HepG2 (cell line): ENCODE measurements around the gene MTF1. TPM values are rescaled to one million over a fixed set of nuclear protein-coding genes. Genes with fewer than 3 reads are reported as not detected.

Experiments
- ATF2 ChIP-seq: sonication (generic); formaldehyde crosslinking; IDR thresholded peaks from 2 replicates; pipeline ENCODE4 v1.4.0; 2020; ENCODE audit warnings: missing genetic modification reagents
- EZH2 ChIP-seq: conservative IDR thresholded peaks from 2 replicates; pipeline ENCODE4 v1.6.1; 2012; ENCODE audit warnings: mild to moderate bottlenecking, low read depth, low read length, moderate library complexity
- FOXC1 ChIP-seq: sonication (generic); formaldehyde crosslinking; IDR thresholded peaks from 2 replicates; pipeline ENCODE4 v1.8.0; 2022; ENCODE audit warnings: mild to moderate bottlenecking, missing genetic modification reagents, borderline replicate concordance
- KLF6 ChIP-seq: IDR thresholded peaks from 2 replicates; pipeline ENCODE4 v1.8.0; 2016; ENCODE audit warnings: missing biosample characterization, missing genetic modification reagents
- MED1 ChIP-seq: sonication (generic); formaldehyde crosslinking; IDR thresholded peaks from 2 replicates; pipeline ENCODE4 v1.4.0; 2020; ENCODE audit warnings: missing genetic modification reagents
- PAF1 ChIP-seq: IDR thresholded peaks from 2 replicates; pipeline ENCODE4 v1.6.1; 2016; ENCODE audit warnings: missing genetic modification reagents, missing compliant biosample characterization
- RXRA ChIP-seq: sonication (generic); formaldehyde crosslinking; IDR thresholded peaks from 2 replicates; pipeline ENCODE4 v1.5.1; 2020; ENCODE audit warnings: missing genetic modification reagents
- THYN1 ChIP-seq: sonication (generic); formaldehyde crosslinking; IDR thresholded peaks from 2 replicates; pipeline ENCODE4 v1.8.1; 2023; ENCODE audit warnings: low read depth, mild to moderate bottlenecking, moderate library complexity, missing genetic modification reagents, borderline replicate concordance
- TMF1 ChIP-seq: sonication (generic); formaldehyde crosslinking; IDR thresholded peaks from 2 replicates; pipeline ENCODE4 v1.8.1; 2022; ENCODE audit warnings: low read depth, missing genetic modification reagents
- WIZ ChIP-seq: sonication (generic); formaldehyde crosslinking; IDR thresholded peaks from 2 replicates; pipeline ENCODE4 v1.5.1; 2020; ENCODE audit warnings: mild to moderate bottlenecking, missing genetic modification reagents
- XBP1 ChIP-seq: sonication (generic); formaldehyde crosslinking; IDR thresholded peaks from 2 replicates; pipeline ENCODE4 v1.5.0; 2020; ENCODE audit warnings: missing genetic modification reagents
- YY1 ChIP-seq: IDR thresholded peaks from 2 replicates; pipeline ENCODE4 v1.6.1; 2011; ENCODE audit warnings: low read length, low read depth, moderate library complexity, mild to moderate bottlenecking; ENCODE audit not compliant: insufficient read depth, insufficient replicate concordance
- ZNF207 ChIP-seq: fragments of 450-650 bp; IDR thresholded peaks from 2 replicates; pipeline ENCODE4 v1.6.1; 2016; ENCODE audit warnings: antibody characterized with exemption, borderline replicate concordance
- ZNF225 ChIP-seq: sonication (generic); formaldehyde crosslinking; IDR thresholded peaks from 2 replicates; pipeline ENCODE4 v1.4.0; 2020; ENCODE audit warnings: mild to moderate bottlenecking, missing genetic modification reagents
- ZNF33B ChIP-seq: sonication (generic); formaldehyde crosslinking; IDR thresholded peaks from 2 replicates; pipeline ENCODE4 v1.5.1; 2020; ENCODE audit warnings: mild to moderate bottlenecking, missing genetic modification reagents
- ZNF382 ChIP-seq: sonication (generic); formaldehyde crosslinking; IDR thresholded peaks from 2 replicates; pipeline ENCODE4 v1.5.0; 2020; ENCODE audit warnings: missing genetic modification reagents, mild to moderate bottlenecking, borderline replicate concordance
- ZNF543 ChIP-seq: sonication (generic); formaldehyde crosslinking; IDR thresholded peaks from 2 replicates; pipeline ENCODE4 v1.4.0; 2020; ENCODE audit warnings: mild to moderate bottlenecking, missing genetic modification reagents
- ZNF556 ChIP-seq: sonication (generic); formaldehyde crosslinking; IDR thresholded peaks from 2 replicates; pipeline ENCODE4 v1.4.0; 2020; ENCODE audit warnings: mild to moderate bottlenecking, missing genetic modification reagents, borderline replicate concordance
- ZNF564 ChIP-seq: sonication (generic); formaldehyde crosslinking; IDR thresholded peaks from 2 replicates; pipeline ENCODE4 v1.8.1; 2023; ENCODE audit warnings: mild to moderate bottlenecking, missing genetic modification reagents
- ZNF589 ChIP-seq: sonication (generic); formaldehyde crosslinking; conservative IDR thresholded peaks from 2 replicates; pipeline ENCODE4 v1.8.0; 2022; ENCODE audit warnings: mild to moderate bottlenecking, moderate library complexity, missing genetic modification reagents
- ZNF607 ChIP-seq: sonication (generic); formaldehyde crosslinking; IDR thresholded peaks from 2 replicates; pipeline ENCODE4 v1.5.1; 2020; ENCODE audit warnings: missing genetic modification reagents, mild to moderate bottlenecking, borderline replicate concordance
- ZNF781 ChIP-seq: sonication (generic); formaldehyde crosslinking; IDR thresholded peaks from 2 replicates; pipeline ENCODE4 v1.5.1; 2020; ENCODE audit warnings: borderline replicate concordance, mild to moderate bottlenecking, missing genetic modification reagents; ENCODE audit errors: not compliant biosample characterization
- ZNF883 ChIP-seq: sonication (generic); formaldehyde crosslinking; IDR thresholded peaks from 2 replicates; pipeline ENCODE4 v1.5.1; 2020; ENCODE audit warnings: mild to moderate bottlenecking, missing genetic modification reagents; ENCODE audit errors: not compliant biosample characterization
- polyA plus RNA-seq, 8 experiments: library from polyadenylated mRNA; depleted of rRNA in 3 of 8; stranded (reverse) in 7 of 8; unstranded in 1 of 8; fragments of >200 nt; fragmentation: Illumina TruSeq in 4 of 8; extraction: Trizol in 4 of 8; gene quantifications; 2 replicates each; pipeline versions ENCODE4 v1.2.1 to v1.2.3, GENCODE V29; 2011 to 2016; ENCODE audit warnings: low read depth in 4 of 8, missing spikeins in 1 of 8, mixed read lengths in 1 of 8; ENCODE audit not compliant: insufficient read depth in 1 of 8
- total RNA-seq, 5 experiments: library from RNA; depleted of rRNA; stranded (reverse); fragments of >200 nt; fragmentation: Illumina TruSeq; extraction: Trizol; gene quantifications; 2 replicates each; pipeline ENCODE4 v1.2.3, GENCODE V29; 2016; ENCODE audit warnings: low read depth in 1 of 5
- TF ChIP-seq, protein P1 (sequence below): conservative IDR thresholded peaks from 2 replicates; pipeline ENCODE4 v1.6.1; 2018; ENCODE audit warnings: missing genetic modification reagents
- TF ChIP-seq, protein P2 (sequence below): sonication (generic); formaldehyde crosslinking; IDR thresholded peaks from 2 replicates; pipeline ENCODE4 v1.4.0; 2020; ENCODE audit warnings: mild to moderate bottlenecking, missing genetic modification reagents

Gene MTF1
- total and polyA plus RNA-seq, 2 of the 13 experiments (the other 11 are each of a cell fraction or from before 2014, with no cell fraction given), result 2.4 to 3.3 TPM

GRCh38 chr1:37859507-37860345 lies at the start of gene MTF1 (continued):
- TF ChIP-seq YY1, result peak; percentile 86
- peak; percentile 75; the same call in 1 of the 2 replicates for TF ChIP-seq ZNF607
- no peak for TF ChIP-seq ZNF883 (CRISPR knock-in tag)
- TF ChIP-seq, protein P1, sequence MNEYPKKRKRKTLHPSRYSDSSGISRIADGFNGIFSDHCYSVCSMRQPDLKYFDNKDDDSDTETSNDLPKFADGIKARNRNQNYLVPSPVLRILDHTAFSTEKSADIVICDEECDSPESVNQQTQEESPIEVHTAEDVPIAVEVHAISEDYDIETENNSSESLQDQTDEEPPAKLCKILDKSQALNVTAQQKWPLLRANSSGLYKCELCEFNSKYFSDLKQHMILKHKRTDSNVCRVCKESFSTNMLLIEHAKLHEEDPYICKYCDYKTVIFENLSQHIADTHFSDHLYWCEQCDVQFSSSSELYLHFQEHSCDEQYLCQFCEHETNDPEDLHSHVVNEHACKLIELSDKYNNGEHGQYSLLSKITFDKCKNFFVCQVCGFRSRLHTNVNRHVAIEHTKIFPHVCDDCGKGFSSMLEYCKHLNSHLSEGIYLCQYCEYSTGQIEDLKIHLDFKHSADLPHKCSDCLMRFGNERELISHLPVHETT (CRISPR knock-in tag), result 0 out of 2 replicates have a peak, but pooled peaks have one; percentile 19
- TF ChIP-seq KLF6 (CRISPR knock-in tag), result no peak
- peak; percentile 24; the same call in 1 of the 2 replicates for TF ChIP-seq MED1 (CRISPR knock-in tag)
- TF ChIP-seq ZNF225 (CRISPR knock-in tag), result 0 out of 2 replicates have a peak, but pooled peaks have one; percentile 60
- TF ChIP-seq THYN1 (CRISPR knock-in tag), result no peak
- 0 out of 2 replicates have a peak, but pooled peaks have one; percentile 69 for TF ChIP-seq TMF1 (CRISPR knock-in tag)
- peak; percentile 82 for TF ChIP-seq ZNF543
- peak; percentile 37; the same call in 1 of the 2 replicates for TF ChIP-seq ATF2 (CRISPR knock-in tag)
- no peak for TF ChIP-seq PAF1 (CRISPR knock-in tag)
- TF ChIP-seq WIZ (CRISPR knock-in tag), result no peak
- no peak for TF ChIP-seq EZH2
- TF ChIP-seq ZNF589, result no peak
- no peak for TF ChIP-seq RXRA
- TF ChIP-seq ZNF382 (CRISPR knock-in tag), result no peak
- no peak for TF ChIP-seq ZNF564 (CRISPR knock-in tag)
- TF ChIP-seq ZNF207, result no peak
- peak; percentile 49 for TF ChIP-seq ZNF781 (CRISPR knock-in tag)
- no peak for TF ChIP-seq ZNF33B (CRISPR knock-in tag)
- TF ChIP-seq, protein P2, sequence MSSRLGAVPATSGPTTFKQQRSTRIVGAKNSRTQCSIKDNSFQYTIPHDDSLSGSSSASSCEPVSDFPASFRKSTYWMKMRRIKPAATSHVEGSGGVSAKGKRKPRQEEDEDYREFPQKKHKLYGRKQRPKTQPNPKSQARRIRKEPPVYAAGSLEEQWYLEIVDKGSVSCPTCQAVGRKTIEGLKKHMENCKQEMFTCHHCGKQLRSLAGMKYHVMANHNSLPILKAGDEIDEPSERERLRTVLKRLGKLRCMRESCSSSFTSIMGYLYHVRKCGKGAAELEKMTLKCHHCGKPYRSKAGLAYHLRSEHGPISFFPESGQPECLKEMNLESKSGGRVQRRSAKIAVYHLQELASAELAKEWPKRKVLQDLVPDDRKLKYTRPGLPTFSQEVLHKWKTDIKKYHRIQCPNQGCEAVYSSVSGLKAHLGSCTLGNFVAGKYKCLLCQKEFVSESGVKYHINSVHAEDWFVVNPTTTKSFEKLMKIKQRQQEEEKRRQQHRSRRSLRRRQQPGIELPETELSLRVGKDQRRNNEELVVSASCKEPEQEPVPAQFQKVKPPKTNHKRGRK, result no peak
- TF ChIP-seq XBP1, result no peak
- peak; percentile 66; the same call in 1 of the 2 replicates for TF ChIP-seq FOXC1
- peak; percentile 59; the same call in 1 of the 2 replicates for TF ChIP-seq ZNF556 (CRISPR knock-in tag)
